HepG2 (cell line): ENCODE measurements around the gene SYPL2. TPM values are rescaled to one million over a fixed set of nuclear protein-coding genes. Genes with fewer than 3 reads are reported as not detected.

Source experiments
- BHLHE40 ChIP-seq: IDR thresholded peaks from 2 replicates; pipeline ENCODE4 v1.6.1; 2011; ENCODE audit warnings: low read length, improper control_type of control experiment
- CBX5 ChIP-seq: sonication (generic); formaldehyde crosslinking; IDR thresholded peaks from 2 replicates; pipeline ENCODE4 v1.4.0; 2020; ENCODE audit warnings: missing genetic modification reagents, borderline replicate concordance
- EEA1 ChIP-seq: sonication (generic); formaldehyde crosslinking; IDR thresholded peaks from 2 replicates; pipeline ENCODE4 v1.5.1; 2020; ENCODE audit warnings: mild to moderate bottlenecking, missing genetic modification reagents, borderline replicate concordance
- FOXK1 ChIP-seq: sonication (generic); formaldehyde crosslinking; IDR thresholded peaks from 2 replicates; pipeline ENCODE4 v1.4.0; 2020; ENCODE audit warnings: low read depth, missing genetic modification reagents, borderline replicate concordance
- GFI1 ChIP-seq: sonication (generic); formaldehyde crosslinking; IDR thresholded peaks from 2 replicates; pipeline ENCODE4 v1.5.0; 2020; ENCODE audit warnings: missing genetic modification reagents, mild to moderate bottlenecking, borderline replicate concordance
- GZF1 ChIP-seq: sonication (generic); formaldehyde crosslinking; IDR thresholded peaks from 2 replicates; pipeline ENCODE4 v1.5.1; 2020; ENCODE audit warnings: mild to moderate bottlenecking, missing genetic modification reagents
- HOXA7 ChIP-seq: sonication (generic); formaldehyde crosslinking; IDR thresholded peaks from 2 replicates; pipeline ENCODE4 v1.8.1; 2022; ENCODE audit warnings: mild to moderate bottlenecking, missing genetic modification reagents, moderate library complexity
- KLF13 ChIP-seq: sonication (generic); formaldehyde crosslinking; IDR thresholded peaks from 2 replicates; pipeline ENCODE4 v1.4.0; 2020; ENCODE audit warnings: mild to moderate bottlenecking, missing genetic modification reagents
- MAZ ChIP-seq, 2 experiments: sonication (generic) in 1 of 2; formaldehyde crosslinking in 1 of 2; IDR thresholded peaks; 2 replicates each; pipeline versions ENCODE4 v1.5.0 to v1.6.1; 2012 to 2020; ENCODE audit warnings: low read depth in 2 of 2, mild to moderate bottlenecking in 2 of 2, borderline replicate concordance in 1 of 2, improper control_type of control experiment in 1 of 2, low read length in 1 of 2, missing genetic modification reagents in 1 of 2, moderate library complexity in 1 of 2
- NFKBIZ ChIP-seq: IDR thresholded peaks from 2 replicates; pipeline ENCODE4 v1.6.1; 2018; ENCODE audit warnings: missing genetic modification reagents, missing compliant biosample characterization
- NPAS2 ChIP-seq: sonication (generic); formaldehyde crosslinking; IDR thresholded peaks from 2 replicates; pipeline ENCODE4 v1.8.0; 2022; ENCODE audit warnings: mild to moderate bottlenecking, missing genetic modification reagents, borderline replicate concordance
- POGZ ChIP-seq: sonication (generic); formaldehyde crosslinking; IDR thresholded peaks from 2 replicates; pipeline ENCODE4 v1.4.0; 2020; ENCODE audit warnings: mild to moderate bottlenecking, missing genetic modification reagents
- PRPF4 ChIP-seq: fragments of 200-400 bp; formaldehyde crosslinking; IDR thresholded peaks from 2 replicates; pipeline ENCODE4 v1.6.1; 2016; ENCODE audit warnings: low read length, low read depth; ENCODE audit not compliant: poor library complexity, severe bottlenecking
- RBAK ChIP-seq: sonication (generic); formaldehyde crosslinking; IDR thresholded peaks from 2 replicates; pipeline ENCODE4 v1.5.1; 2020; ENCODE audit warnings: mild to moderate bottlenecking, missing genetic modification reagents
- SMAD3 ChIP-seq: sonication (generic); formaldehyde crosslinking; IDR thresholded peaks from 2 replicates; pipeline ENCODE4 v1.4.0; 2020; ENCODE audit warnings: missing genetic modification reagents
- SP2 ChIP-seq: sonication (generic); formaldehyde crosslinking; IDR thresholded peaks from 2 replicates; pipeline ENCODE4 v1.5.1; 2020; ENCODE audit warnings: mild to moderate bottlenecking, missing genetic modification reagents
- ZBTB20 ChIP-seq: sonication (generic); formaldehyde crosslinking; IDR thresholded peaks from 2 replicates; pipeline ENCODE4 v1.8.1; 2023; ENCODE audit warnings: missing genetic modification reagents, low read depth, mild to moderate bottlenecking, borderline replicate concordance
- ZBTB39 ChIP-seq: sonication (generic); formaldehyde crosslinking; IDR thresholded peaks from 2 replicates; pipeline ENCODE4 v1.5.0; 2020; ENCODE audit warnings: missing genetic modification reagents
- ZFP41 ChIP-seq: sonication (generic); formaldehyde crosslinking; IDR thresholded peaks from 2 replicates; pipeline ENCODE4 v1.4.0; 2020; ENCODE audit warnings: mild to moderate bottlenecking, missing genetic modification reagents, borderline replicate concordance
- ZNF33B ChIP-seq: sonication (generic); formaldehyde crosslinking; IDR thresholded peaks from 2 replicates; pipeline ENCODE4 v1.5.1; 2020; ENCODE audit warnings: mild to moderate bottlenecking, missing genetic modification reagents
- ZZZ3 ChIP-seq: sonication (generic); formaldehyde crosslinking; IDR thresholded peaks from 2 replicates; pipeline ENCODE4 v1.4.0; 2020; ENCODE audit warnings: missing genetic modification reagents, mild to moderate bottlenecking, borderline replicate concordance
- polyA plus RNA-seq, 8 experiments: library from polyadenylated mRNA; depleted of rRNA in 3 of 8; stranded (reverse) in 7 of 8; unstranded in 1 of 8; fragments of >200 nt; fragmentation: Illumina TruSeq in 4 of 8; extraction: Trizol in 4 of 8; gene quantifications; 2 replicates each; pipeline versions ENCODE4 v1.2.1 to v1.2.3, GENCODE V29; 2011 to 2016; ENCODE audit warnings: low read depth in 4 of 8, missing spikeins in 1 of 8, mixed read lengths in 1 of 8; ENCODE audit not compliant: insufficient read depth in 1 of 8
- total RNA-seq, 5 experiments: library from RNA; depleted of rRNA; stranded (reverse); fragments of >200 nt; fragmentation: Illumina TruSeq; extraction: Trizol; gene quantifications; 2 replicates each; pipeline ENCODE4 v1.2.3, GENCODE V29; 2016; ENCODE audit warnings: low read depth in 1 of 5
- TF ChIP-seq, protein P1 (sequence below): IDR thresholded peaks from 2 replicates; pipeline ENCODE4 v1.6.1; 2016; ENCODE audit warnings: missing compliant biosample characterization, missing genetic modification reagents, borderline replicate concordance
- TF ChIP-seq, protein P2 (sequence below): sonication (generic); formaldehyde crosslinking; IDR thresholded peaks from 2 replicates; pipeline ENCODE4 v1.5.1; 2020; ENCODE audit warnings: missing genetic modification reagents, mild to moderate bottlenecking, borderline replicate concordance

The SYPL2 gene
- total and polyA plus RNA-seq, 2 of the 13 experiments (the other 11 are each of a cell fraction or from before 2014, with no cell fraction given) = 0.17 to 0.24 TPM

- TF ChIP-seq, protein P1, sequence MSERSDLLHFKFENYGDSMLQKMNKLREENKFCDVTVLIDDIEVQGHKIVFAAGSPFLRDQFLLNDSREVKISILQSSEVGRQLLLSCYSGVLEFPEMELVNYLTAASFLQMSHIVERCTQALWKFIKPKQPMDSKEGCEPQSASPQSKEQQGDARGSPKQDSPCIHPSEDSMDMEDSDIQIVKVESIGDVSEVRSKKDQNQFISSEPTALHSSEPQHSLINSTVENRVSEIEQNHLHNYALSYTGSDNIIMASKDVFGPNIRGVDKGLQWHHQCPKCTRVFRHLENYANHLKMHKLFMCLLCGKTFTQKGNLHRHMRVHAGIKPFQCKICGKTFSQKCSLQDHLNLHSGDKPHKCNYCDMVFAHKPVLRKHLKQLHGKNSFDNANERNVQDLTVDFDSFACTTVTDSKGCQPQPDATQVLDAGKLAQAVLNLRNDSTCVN (CRISPR knock-in tag) = 0 out of 2 replicates have a peak, but pooled peaks have one; percentile 58
- TF ChIP-seq ZBTB39 (CRISPR knock-in tag) (no peak), RBAK (CRISPR knock-in tag) (no peak), ZZZ3 (no peak), MAZ (IDR thresholded peaks at IDR 0.05; ENCODE audit: borderline replicate concordance, low read depth, low read length) (no peak; the same call in none of the 2 replicates), MAZ (CRISPR knock-in tag; IDR thresholded peaks at IDR 0.05; ENCODE audit: low read depth) (peak; percentile 28; the same call in 1 of the 2 replicates), GFI1 (CRISPR knock-in tag) (peak; percentile 17; the same call in 1 of the 2 replicates), ZNF33B (CRISPR knock-in tag) (no peak), NPAS2 (CRISPR knock-in tag) (no peak), CBX5 (CRISPR knock-in tag) (0 out of 2 replicates have a peak, but pooled peaks have one; percentile 50), POGZ (CRISPR knock-in tag) (peak; percentile 55; the same call in 1 of the 2 replicates), ZFP41 (CRISPR knock-in tag) (no peak), EEA1 (no peak), HOXA7 (CRISPR knock-in tag) (no peak), PRPF4 (no peak), NFKBIZ (CRISPR knock-in tag) (no peak), SP2 (peak; percentile 50; the same call in 1 of the 2 replicates), GZF1 (CRISPR knock-in tag) (no peak), ZBTB20 (no peak), FOXK1 (CRISPR knock-in tag) (peak; percentile 73; the same call in 1 of the 2 replicates), KLF13 (CRISPR knock-in tag) (no peak), SMAD3 (no peak), BHLHE40 (no peak)
- TF ChIP-seq, protein P2, sequence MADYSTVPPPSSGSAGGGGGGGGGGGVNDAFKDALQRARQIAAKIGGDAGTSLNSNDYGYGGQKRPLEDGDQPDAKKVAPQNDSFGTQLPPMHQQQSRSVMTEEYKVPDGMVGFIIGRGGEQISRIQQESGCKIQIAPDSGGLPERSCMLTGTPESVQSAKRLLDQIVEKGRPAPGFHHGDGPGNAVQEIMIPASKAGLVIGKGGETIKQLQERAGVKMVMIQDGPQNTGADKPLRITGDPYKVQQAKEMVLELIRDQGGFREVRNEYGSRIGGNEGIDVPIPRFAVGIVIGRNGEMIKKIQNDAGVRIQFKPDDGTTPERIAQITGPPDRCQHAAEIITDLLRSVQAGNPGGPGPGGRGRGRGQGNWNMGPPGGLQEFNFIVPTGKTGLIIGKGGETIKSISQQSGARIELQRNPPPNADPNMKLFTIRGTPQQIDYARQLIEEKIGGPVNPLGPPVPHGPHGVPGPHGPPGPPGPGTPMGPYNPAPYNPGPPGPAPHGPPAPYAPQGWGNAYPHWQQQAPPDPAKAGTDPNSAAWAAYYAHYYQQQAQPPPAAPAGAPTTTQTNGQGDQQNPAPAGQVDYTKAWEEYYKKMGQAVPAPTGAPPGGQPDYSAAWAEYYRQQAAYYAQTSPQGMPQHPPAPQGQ = no peak
Measured at GRCh38 chr1:109483672-109484518, 17.5 kb downstream of the SYPL2 start, which contains the start of gene ATXN7L2 (continued).
